K562 treated with DMSO at 1 percent for 4 hours (cell line): Measurements from ENCODE around the gene KAT2A. TPM values are rescaled to one million over a fixed set of nuclear protein-coding genes. Genes with fewer than 3 reads are reported as not detected.

Source experiments
- total RNA-seq: library from RNA; unstranded; fragments of 300-600 nt; gene quantifications from 2 replicates; pipeline ENCODE4 v1.2.3, GENCODE V29; 2022; ENCODE audit not compliant: insufficient read depth

Gene KAT2A
- total RNA-seq, result 24.1 and 42.8 TPM in 2 replicates

GRCh38 chr17:42120770-42121769, at the start of gene KAT2A:
KAT2A (minus strand) TSS chr17:42121367; CDS start chr17:42121304, 63 bp downstream.

DNA sequence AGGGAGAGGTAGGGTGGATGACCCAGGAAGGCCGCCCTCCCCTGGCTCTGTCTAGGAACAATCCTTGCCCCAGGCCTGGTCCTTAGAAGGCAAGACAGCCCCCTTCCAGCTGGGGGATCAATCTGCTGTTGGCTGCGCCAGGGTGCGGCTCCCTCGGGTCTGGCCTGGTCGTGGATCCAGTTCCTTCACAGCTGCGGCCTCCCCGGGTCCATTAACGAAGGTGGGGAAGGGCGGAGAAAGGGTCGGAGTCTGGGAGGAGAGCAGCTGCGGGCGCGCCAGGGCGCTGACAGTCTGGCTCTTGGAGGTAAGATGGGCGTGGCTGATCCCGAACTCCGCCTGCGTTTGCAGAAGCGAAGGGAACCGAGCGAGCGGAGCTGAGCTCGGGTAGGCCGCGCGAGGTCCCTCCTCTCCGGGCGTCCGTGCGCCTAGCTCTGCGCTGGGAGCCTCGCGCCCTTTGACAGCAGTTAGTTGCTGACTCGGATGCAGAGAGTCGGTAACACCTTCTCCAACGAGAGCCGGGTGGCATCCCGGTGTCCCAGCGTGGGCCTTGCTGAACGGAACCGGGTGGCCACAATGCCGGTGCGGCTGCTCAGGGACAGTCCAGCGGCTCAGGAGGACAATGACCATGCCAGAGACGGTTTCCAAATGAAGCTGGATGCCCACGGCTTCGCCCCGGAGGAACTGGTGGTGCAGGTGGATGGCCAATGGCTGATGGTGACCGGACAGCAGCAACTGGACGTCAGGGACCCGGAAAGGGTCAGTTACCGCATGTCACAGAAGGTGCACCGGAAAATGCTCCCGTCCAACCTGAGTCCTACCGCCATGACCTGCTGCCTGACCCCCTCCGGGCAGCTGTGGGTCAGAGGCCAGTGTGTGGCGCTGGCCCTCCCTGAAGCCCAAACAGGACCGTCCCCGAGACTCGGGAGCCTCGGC, 1.5 kb upstream of the KAT2A start, which contains the start of gene HSPB9:
Gene HSPB9, plus strand, starts transcription at position 434 of the 933 bp plus-strand sequence. Its CDS starts 47 bp downstream, at position 481.

DNA sequence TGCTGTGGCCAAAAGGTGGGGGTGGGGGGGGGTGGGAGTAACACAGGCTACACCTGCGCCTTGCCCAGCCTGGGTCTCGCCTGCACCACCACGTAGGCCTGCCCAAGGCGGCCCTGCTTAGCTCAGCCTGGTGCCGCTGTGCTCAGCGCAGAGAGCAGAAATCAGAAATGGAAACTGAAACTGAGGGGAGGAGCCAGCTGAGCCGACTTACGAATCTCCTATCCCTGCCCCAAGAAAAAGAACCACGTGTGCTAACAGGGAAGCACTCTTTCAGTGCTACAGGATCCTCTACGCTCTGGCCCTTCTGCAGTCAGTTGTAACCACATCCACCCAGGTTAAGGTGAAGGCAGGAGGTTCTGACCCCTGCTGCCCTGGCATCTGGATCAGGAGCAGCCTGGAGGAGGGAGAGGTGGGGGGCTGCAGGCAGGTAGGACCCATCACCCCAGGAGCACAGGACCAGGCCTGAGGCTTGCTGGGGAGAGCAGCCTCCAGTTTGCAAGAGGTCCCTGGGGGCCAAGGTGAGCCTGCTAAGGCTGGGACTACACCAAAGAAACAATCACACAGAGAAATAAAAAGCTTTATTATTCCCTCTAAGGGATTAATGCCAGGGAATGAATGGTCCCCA, 8.5 kb downstream of the KAT2A start, which contains the start of gene DHX58:
Gene DHX58, minus strand, starts transcription at position 163 of the 625 bp plus-strand sequence. CDS start 822 bp downstream, outside the sequence.

GRCh38 chr17:42097691-42098631, 23.2 kb downstream of the KAT2A start, which contains the start of gene ZNF385C:
ZNF385C (minus strand) TSS chr17:42098473; CDS start chr17:42063056, 35,417 bp downstream.

Other genes with a start within 250 kb of the KAT2A start
- 103 and 105 TPM in 2 replicates for gene ACLY, start 202.4 kb downstream of the KAT2A start, total RNA-seq
- gene ODAD4, start 190.8 kb downstream of the KAT2A start, total RNA-seq, result 1.1 and 2.1 TPM in 2 replicates
- gene CNP, start 154.6 kb downstream of the KAT2A start, total RNA-seq, result 29.4 and 34.0 TPM in 2 replicates
- 98.6 and 99.6 TPM in 2 replicates for gene DNAJC7, start 103.9 kb downstream of the KAT2A start, total RNA-seq
- gene NKIRAS2, start 101.3 kb downstream of the KAT2A start, total RNA-seq, result 91.8 and 106 TPM in 2 replicates
- gene C17orf113, start 70.8 kb downstream of the KAT2A start, total RNA-seq, result 1.1 and 1.4 TPM in 2 replicates
- 0.94 and 2.1 TPM in 2 replicates for gene ZNF385C, start 22.9 kb downstream of the KAT2A start, total RNA-seq
- 6.7 and 6.9 TPM in 2 replicates for gene DHX58, start 8.7 kb downstream of the KAT2A start, total RNA-seq
- 0.98 TPM in 1 of 2 replicates, not detected in the other for gene HSPB9, start 1.4 kb upstream of the KAT2A start, total RNA-seq
- 137 and 153 TPM in 2 replicates for gene RAB5C, start 33.6 kb upstream of the KAT2A start, total RNA-seq
- 0.30 and 0.32 TPM in 2 replicates for gene KCNH4, start 59.8 kb upstream of the KAT2A start, total RNA-seq
- gene HCRT, start 64.1 kb upstream of the KAT2A start, total RNA-seq, result not detected in 2 replicates
- 21.9 and 25.3 TPM in 2 replicates for gene GHDC, start 73.1 kb upstream of the KAT2A start, total RNA-seq
- gene STAT5B, start 155.0 kb upstream of the KAT2A start, total RNA-seq, result 66.4 and 69.2 TPM in 2 replicates
- 95.5 and 97.4 TPM in 2 replicates for gene STAT5A, start 167.1 kb upstream of the KAT2A start, total RNA-seq